ENCODE data around the gene XKR8. TPM values are rescaled to one million over a fixed set of nuclear protein-coding genes. Genes with fewer than 3 reads are reported as not detected.

The XKR8 gene
- total and polyA plus RNA-seq, 2 donors (not counting 1 experiment from before 2014, with no cell fraction given): 3.4 to 8.7 TPM

- Histone ChIP-seq H2AFZ (ENCODE audit: insufficient read depth, low read depth, low read length, poor library complexity, severe bottlenecking) (no peak overlapping the region), H3K79me2 (ENCODE audit: control insufficient read depth, insufficient read depth, low read length) (peaks cover 28% of the 10 kb centered on the region), H3K36me3 (replicated peaks in 1 of 2; ENCODE audit: control extremely low read depth in 1 of 2, control insufficient read depth in 1 of 2, extremely low read depth in 1 of 2, insufficient read depth in 2 of 2, low read length in 1 of 2) (peaks cover 1 to 22% of the 10 kb centered on the region in 2 experiments), H3K27ac (ENCODE audit: low read length in 2 of 2) (no peak overlapping the region), H4K20me1 (ENCODE audit: control insufficient read depth, insufficient read depth, low read length, poor library complexity, severe bottlenecking) (peaks cover 9% of the 10 kb centered on the region), H3K9ac (ENCODE audit: low read length) (no peak overlapping the region), H3K4me1 (ENCODE audit: control insufficient read depth in 2 of 2, insufficient read depth in 2 of 2, low read length in 2 of 2) (peaks cover 14 to 17% of the 10 kb centered on the region in 2 donors), H3K4me3 (ENCODE audit: control extremely low read depth in 1 of 5, extremely low read depth in 1 of 5, insufficient read depth in 1 of 5, low read depth in 2 of 5, low read length in 4 of 5) (no peak overlapping the region), H3K9me3 (ENCODE audit: control extremely low read depth in 1 of 3, control insufficient read depth in 2 of 3, insufficient read depth in 1 of 3, low read length in 2 of 3) (no peaks in the 10 kb centered on the region), H3K27me3 (replicated peaks in 1 of 4; ENCODE audit: control extremely low read depth in 1 of 4, control insufficient read depth in 3 of 4, insufficient read depth in 4 of 4, low read length in 3 of 4) (no peaks in the 10 kb centered on the region), H3K4me2 (replicated peaks; ENCODE audit: low read depth, low read length, poor library complexity, severe bottlenecking) (no peak overlapping the region)
- intact Hi-C loops (cut with micrococcal nuclease): loop anchor here (5.0 kb wide), 1 partner anchor 104 kb away; no protein-coding TSS in a partner anchor
- DNase-seq (no peak), ATAC-seq (ENCODE audit: low read depth) (no peak)
- Mint-ChIP-seq H3K27ac (peak overlapping the region; percentile 82), H3K27me3 (no peaks in the 10 kb centered on the region), H3K9me3 (ENCODE audit: insufficient read depth) (no peaks in the 10 kb centered on the region), H3K4me3 (peak overlapping the region; percentile 93), H3K4me1 (peaks cover 16% of the 10 kb centered on the region)
- TF ChIP-seq CTCF (IDR thresholded peaks at IDR 0.05) (no peak), EZH2 (IDR thresholded peaks at IDR 0.05; ENCODE audit: borderline replicate concordance, insufficient read depth, low read depth, low read length, poor library complexity, severe bottlenecking) (no peak)
- ChIA-PET CTCF (interaction anchor here (0.6 to 1.7 kb wide), 3 partner anchors 19 to 104 kb away, joined by 3 to 6 read pairs (median 4); no protein-coding TSS in a partner anchor), POLR2A (no interaction called here)
- WGBS (ENCODE audit: insufficient coverage): 84% methylated on average over 4 of the region's 4 CpGs
These were observed 2.0 kb downstream of the XKR8 start for GRCh38 chr1:27961646-27962221.

- WGBS (ENCODE audit: insufficient coverage): over 99% methylated on average over 11 of the region's 11 CpGs
- no peak for ATAC-seq (ENCODE audit: low read depth)
- DNase-seq: no peak
- Mint-ChIP-seq H3K27ac (no peak overlapping the region), H3K27me3 (no peaks in the 10 kb centered on the region), H3K9me3 (ENCODE audit: insufficient read depth) (no peaks in the 10 kb centered on the region), H3K4me1 (peaks cover 18% of the 10 kb centered on the region), H3K4me3 (no peak overlapping the region)
- intact Hi-C loops (cut with micrococcal nuclease): loop anchor here (5.0 kb wide), 1 partner anchor 106 kb away; no protein-coding TSS in a partner anchor
- no peaks in the 10 kb centered on the region for H3K27me3 ChIP-seq (replicated peaks in 1 of 4; ENCODE audit: control extremely low read depth in 1 of 4, control insufficient read depth in 3 of 4, insufficient read depth in 4 of 4, low read length in 3 of 4)
- ChIA-PET CTCF (interaction anchor here (0.9 kb wide), 1 partner anchor 23 kb away, joined by 3 read pairs; no protein-coding TSS in a partner anchor), POLR2A (no interaction called here)
- H4K20me1 ChIP-seq (ENCODE audit: control insufficient read depth, insufficient read depth, low read length, poor library complexity, severe bottlenecking): peaks cover 9% of the 10 kb centered on the region
- no peak overlapping the region for H3K4me3 ChIP-seq (ENCODE audit: control extremely low read depth in 1 of 5, extremely low read depth in 1 of 5, insufficient read depth in 1 of 5, low read depth in 2 of 5, low read length in 4 of 5)
- H3K27ac ChIP-seq (ENCODE audit: low read length in 2 of 2): no peak overlapping the region
- H3K36me3 ChIP-seq (replicated peaks in 1 of 2; ENCODE audit: control extremely low read depth in 1 of 2, control insufficient read depth in 1 of 2, extremely low read depth in 1 of 2, insufficient read depth in 2 of 2, low read length in 1 of 2): peaks cover 1 to 38% of the 10 kb centered on the region in 2 experiments
- no peak overlapping the region for H2AFZ ChIP-seq (ENCODE audit: insufficient read depth, low read depth, low read length, poor library complexity, severe bottlenecking)
- TF ChIP-seq EZH2 (IDR thresholded peaks at IDR 0.05; ENCODE audit: borderline replicate concordance, insufficient read depth, low read depth, low read length, poor library complexity, severe bottlenecking) (no peak), CTCF (IDR thresholded peaks at IDR 0.05) (no peak)
- H3K4me1 ChIP-seq (ENCODE audit: control insufficient read depth in 2 of 2, insufficient read depth in 2 of 2, low read length in 2 of 2): peaks cover 14 to 17% of the 10 kb centered on the region in 2 donors
- peaks cover 20% of the 10 kb centered on the region for H3K79me2 ChIP-seq (ENCODE audit: control insufficient read depth, insufficient read depth, low read length)
- H3K4me2 ChIP-seq (replicated peaks; ENCODE audit: low read depth, low read length, poor library complexity, severe bottlenecking): no peak overlapping the region
- no peak overlapping the region for H3K9ac ChIP-seq (ENCODE audit: low read length)
- no peaks in the 10 kb centered on the region for H3K9me3 ChIP-seq (ENCODE audit: control extremely low read depth in 1 of 3, control insufficient read depth in 2 of 3, insufficient read depth in 1 of 3, low read length in 2 of 3)
These were observed 3.6 kb downstream of the XKR8 start for GRCh38 chr1:27963393-27963792.

All from B cell (primary cell).